Karpas-422 (cell line): ENCODE data around the gene B4GALT1. TPM values are rescaled to one million over a fixed set of nuclear protein-coding genes. Genes with fewer than 3 reads are reported as not detected.

Experiments used
- DNase-seq: peaks from one replicate; pipeline ENCODE4 v3.0.0-alpha.2; 2015
- H2AFZ ChIP-seq: fragments of 200-600 bp; sonication (generic); 2 replicates; pipeline ENCODE4 v1.6.1; 2014; ENCODE audit warnings: antibody characterized with exemption, low read length, mixed read lengths
- H3K27ac ChIP-seq: fragments of 200-600 bp; sonication (generic); 2 replicates; pipeline ENCODE4 v1.5.1; 2014; ENCODE audit warnings: mild to moderate bottlenecking, low read length, moderate library complexity
- H3K27me3 ChIP-seq: fragments of 200-600 bp; sonication (generic); 2 replicates; pipeline ENCODE4 v1.6.1; 2014; ENCODE audit warnings: low read length, mixed read lengths
- H3K36me3 ChIP-seq: fragments of 200-600 bp; sonication (generic); 2 replicates; pipeline ENCODE4 v1.6.1; 2014; ENCODE audit warnings: low read length, mixed read lengths; ENCODE audit not compliant: insufficient read depth
- H3K4me1 ChIP-seq: fragments of 200-600 bp; sonication (generic); 2 replicates; pipeline ENCODE4 v1.6.1; 2014; ENCODE audit warnings: mild to moderate bottlenecking, low read length, mixed read lengths
- H3K4me2 ChIP-seq: fragments of 200-600 bp; sonication (generic); 2 replicates; pipeline ENCODE4 v1.6.1; 2014; ENCODE audit warnings: low read length, low read depth, mild to moderate bottlenecking; ENCODE audit not compliant: poor library complexity, severe bottlenecking
- H3K4me3 ChIP-seq: fragments of 200-600 bp; sonication (generic); 2 replicates; pipeline ENCODE4 v1.5.1; 2014; ENCODE audit warnings: mild to moderate bottlenecking, antibody characterized with exemption, low read length, mixed read lengths
- H3K79me2 ChIP-seq: fragments of 200-600 bp; sonication (generic); 2 replicates; pipeline ENCODE4 v1.6.1; 2014; ENCODE audit warnings: mild to moderate bottlenecking, low read length, mixed read lengths
- H3K9ac ChIP-seq: fragments of 200-600 bp; sonication (generic); 2 replicates; pipeline ENCODE4 v1.6.0; 2014; ENCODE audit warnings: low read length
- H3K9me2 ChIP-seq: fragments of 200-600 bp; sonication (generic), shearing (Covaris generic); replicated peaks from 2 replicates; pipeline ENCODE4 v1.6.0; 2014; ENCODE audit warnings: mild to moderate bottlenecking, low read length, moderate library complexity; ENCODE audit not compliant: insufficient read depth
- H3K9me3 ChIP-seq: fragments of 300-700, 200-600 bp; sonication (generic); 2 replicates; pipeline ENCODE4 v1.6.1; 2014; ENCODE audit warnings: low read length, mixed read lengths
- H4K20me1 ChIP-seq: fragments of 200-600 bp; sonication (generic); 2 replicates; pipeline ENCODE4 v1.6.1; 2014; ENCODE audit warnings: mild to moderate bottlenecking, antibody characterized with exemption, low read length, low read depth; ENCODE audit not compliant: insufficient read depth
- total RNA-seq: library from RNA; depleted of rRNA; stranded (reverse); fragments of >200 nt; shearing (Covaris generic); gene quantifications from 2 replicates; pipeline ENCODE4 v1.2.3, GENCODE V29; 2014; ENCODE audit warnings: low replicate concordance

The B4GALT1 gene
- total RNA-seq, 1 experiment from 2014 or later, result 6.9 TPM

GRCh38 chr9:33197279-33198152, 30.4 kb upstream of the B4GALT1 start:
- Histone ChIP-seq H3K9ac (no peak overlapping the region), H3K4me3 (no peak overlapping the region), H3K79me2 (no peaks in the 10 kb centered on the region), H3K4me2 (no peak overlapping the region), H3K27ac (no peak overlapping the region), H3K9me2 (no peaks in the 10 kb centered on the region), H3K9me3 (no peaks in the 10 kb centered on the region), H3K4me1 (peaks cover 6% of the 10 kb centered on the region), H2AFZ (no peak overlapping the region), H3K36me3 (no peaks in the 10 kb centered on the region), H3K27me3 (no peaks in the 10 kb centered on the region), H4K20me1 (no peaks in the 10 kb centered on the region)
- no peak for DNase-seq

GRCh38 chr9:33196736-33197135, 29.6 kb upstream of the B4GALT1 start:
- Histone ChIP-seq H3K9me3 (no peaks in the 10 kb centered on the region), H3K9ac (no peak overlapping the region), H4K20me1 (no peaks in the 10 kb centered on the region), H3K79me2 (no peaks in the 10 kb centered on the region), H3K36me3 (no peaks in the 10 kb centered on the region), H3K4me3 (no peak overlapping the region), H3K27ac (no peak overlapping the region), H3K9me2 (no peaks in the 10 kb centered on the region), H3K27me3 (no peaks in the 10 kb centered on the region), H2AFZ (no peak overlapping the region), H3K4me1 (no peaks in the 10 kb centered on the region), H3K4me2 (no peak overlapping the region)
- no peak for DNase-seq

- no peaks in the 10 kb centered on the region for H3K79me2 ChIP-seq
- H4K20me1 ChIP-seq, result no peaks in the 10 kb centered on the region
These were observed 26.7 kb upstream of the B4GALT1 start for GRCh38 chr9:33193818-33194217.

GRCh38 chr9:33192493-33193255, 25.5 kb upstream of the B4GALT1 start:
- no peak overlapping the region for H3K27ac ChIP-seq
- no peaks in the 10 kb centered on the region for H3K9me3 ChIP-seq
- no peaks in the 10 kb centered on the region for H3K27me3 ChIP-seq
- H3K9me2 ChIP-seq, result no peaks in the 10 kb centered on the region
- no peaks in the 10 kb centered on the region for H3K4me1 ChIP-seq
- no peaks in the 10 kb centered on the region for H3K36me3 ChIP-seq
- H3K4me3 ChIP-seq, result no peak overlapping the region
- no peak for DNase-seq
- H3K9ac ChIP-seq, result no peak overlapping the region
- no peaks in the 10 kb centered on the region for H4K20me1 ChIP-seq
- H3K79me2 ChIP-seq, result no peaks in the 10 kb centered on the region
- no peak overlapping the region for H2AFZ ChIP-seq
- no peak overlapping the region for H3K4me2 ChIP-seq

More at GRCh38 chr9:33193818-33194217, 26.7 kb upstream of the B4GALT1 start:
- Histone ChIP-seq H3K9me3 (no peaks in the 10 kb centered on the region), H3K27me3 (no peaks in the 10 kb centered on the region), H3K27ac (no peak overlapping the region), H3K9ac (no peak overlapping the region), H3K4me2 (no peak overlapping the region), H3K4me3 (no peak overlapping the region), H2AFZ (no peak overlapping the region), H3K36me3 (no peaks in the 10 kb centered on the region), H3K4me1 (no peaks in the 10 kb centered on the region), H3K9me2 (no peaks in the 10 kb centered on the region)
- no peak for DNase-seq

- no peaks in the 10 kb centered on the region for H3K36me3 ChIP-seq
- H3K4me3 ChIP-seq, result no peak overlapping the region
- H3K9ac ChIP-seq, result no peak overlapping the region
- no peak overlapping the region for H3K27ac ChIP-seq
- H3K4me1 ChIP-seq, result no peaks in the 10 kb centered on the region
- H4K20me1 ChIP-seq, result no peaks in the 10 kb centered on the region
- H3K4me2 ChIP-seq, result no peak overlapping the region
- no peaks in the 10 kb centered on the region for H3K79me2 ChIP-seq
- no peak overlapping the region for H2AFZ ChIP-seq
- H3K9me2 ChIP-seq, result no peaks in the 10 kb centered on the region
- H3K9me3 ChIP-seq, result no peaks in the 10 kb centered on the region
- DNase-seq, result no peak
- no peaks in the 10 kb centered on the region for H3K27me3 ChIP-seq
These were observed 23.0 kb upstream of the B4GALT1 start for GRCh38 chr9:33190021-33190705.

GRCh38 chr9:33189331-33189791, 22.2 kb upstream of the B4GALT1 start:
- no peak overlapping the region for H3K4me2 ChIP-seq
- no peaks in the 10 kb centered on the region for H3K36me3 ChIP-seq
- H3K4me1 ChIP-seq, result no peaks in the 10 kb centered on the region
- no peaks in the 10 kb centered on the region for H3K9me2 ChIP-seq
- no peak overlapping the region for H2AFZ ChIP-seq
- DNase-seq, result no peak
- no peak overlapping the region for H3K27ac ChIP-seq
- H3K79me2 ChIP-seq, result no peaks in the 10 kb centered on the region
- no peaks in the 10 kb centered on the region for H3K9me3 ChIP-seq
- no peak overlapping the region for H3K9ac ChIP-seq
- H3K4me3 ChIP-seq, result no peak overlapping the region
- H3K27me3 ChIP-seq, result no peaks in the 10 kb centered on the region
- H4K20me1 ChIP-seq, result no peaks in the 10 kb centered on the region

GRCh38 chr9:33188711-33189110, 21.6 kb upstream of the B4GALT1 start:
- no peaks in the 10 kb centered on the region for H4K20me1 ChIP-seq
- H3K27ac ChIP-seq, result no peak overlapping the region
- H3K9me2 ChIP-seq, result no peaks in the 10 kb centered on the region
- H3K9me3 ChIP-seq, result no peaks in the 10 kb centered on the region
- no peaks in the 10 kb centered on the region for H3K27me3 ChIP-seq
- DNase-seq, result no peak
- no peak overlapping the region for H3K9ac ChIP-seq
- H3K79me2 ChIP-seq, result no peaks in the 10 kb centered on the region
- H3K4me1 ChIP-seq, result no peaks in the 10 kb centered on the region
- H2AFZ ChIP-seq, result no peak overlapping the region
- no peak overlapping the region for H3K4me3 ChIP-seq
- no peak overlapping the region for H3K4me2 ChIP-seq
- H3K36me3 ChIP-seq, result no peaks in the 10 kb centered on the region
